ENCODE results near the gene RNASET2. TPM values are rescaled to one million over a fixed set of nuclear protein-coding genes. Genes with fewer than 3 reads are reported as not detected.

Gene RNASET2
- total RNA-seq, 1 donor from 2014 or later: 51.9 TPM

- TF ChIP-seq CTCF (IDR thresholded peaks at IDR 0.05): no peak
- intact Hi-C loops (cut with DNase I): no loop called here
Observed at GRCh38 chr6:166911248-166911677, 45.1 kb downstream of the RNASET2 start.

GRCh38 chr6:166910601-166911000 lies 45.7 kb downstream of the RNASET2 start:
- H3K27ac ChIP-seq: no peak overlapping the region
- no peak for TF ChIP-seq CTCF (IDR thresholded peaks at IDR 0.05)
- no peak for DNase-seq (ENCODE audit: low spot score in 2 of 2)
- no peaks in the 10 kb centered on the region for H3K27me3 ChIP-seq
- H3K4me3 ChIP-seq: no peak overlapping the region
- H3K36me3 ChIP-seq: no peaks in the 10 kb centered on the region
- intact Hi-C loops (cut with DNase I): no loop called here
- no peaks in the 10 kb centered on the region for H3K4me1 ChIP-seq
- H3K9me3 ChIP-seq: no peaks in the 10 kb centered on the region

More at GRCh38 chr6:166911248-166911677, 45.1 kb downstream of the RNASET2 start:
- Histone ChIP-seq H3K4me3 (no peak overlapping the region), H3K27ac (no peak overlapping the region), H3K36me3 (no peaks in the 10 kb centered on the region), H3K9me3 (no peaks in the 10 kb centered on the region), H3K27me3 (no peaks in the 10 kb centered on the region), H3K4me1 (no peaks in the 10 kb centered on the region)
- DNase-seq (ENCODE audit: low spot score in 2 of 2): no peak

- no peak for DNase-seq (ENCODE audit: low spot score in 2 of 2)
- no peak for TF ChIP-seq CTCF (IDR thresholded peaks at IDR 0.05)
- intact Hi-C loops (cut with DNase I): no loop called here
- Histone ChIP-seq H3K9me3 (no peaks in the 10 kb centered on the region), H3K4me3 (no peak overlapping the region), H3K36me3 (no peaks in the 10 kb centered on the region), H3K4me1 (no peaks in the 10 kb centered on the region), H3K27me3 (no peaks in the 10 kb centered on the region), H3K27ac (no peak overlapping the region)
Observed at GRCh38 chr6:166908811-166909210, 47.5 kb downstream of the RNASET2 start.

GRCh38 chr6:166907871-166908806 lies 48.2 kb downstream of the RNASET2 start:
- no peak for TF ChIP-seq CTCF (IDR thresholded peaks at IDR 0.05)
- Histone ChIP-seq H3K9me3 (no peaks in the 10 kb centered on the region), H3K27me3 (no peaks in the 10 kb centered on the region), H3K27ac (no peak overlapping the region), H3K36me3 (no peaks in the 10 kb centered on the region), H3K4me3 (no peak overlapping the region), H3K4me1 (no peaks in the 10 kb centered on the region)
- intact Hi-C loops (cut with DNase I): no loop called here
- no peak for DNase-seq (ENCODE audit: low spot score in 2 of 2)

GRCh38 chr6:166907373-166907841 lies 48.9 kb downstream of the RNASET2 start:
- DNase-seq (ENCODE audit: low spot score in 2 of 2): no peak
- intact Hi-C loops (cut with DNase I): no loop called here

More at GRCh38 chr6:166907373-166907841, 48.9 kb downstream of the RNASET2 start:
- TF ChIP-seq CTCF (IDR thresholded peaks at IDR 0.05): no peak
- Histone ChIP-seq H3K4me3 (no peak overlapping the region), H3K27me3 (no peaks in the 10 kb centered on the region), H3K36me3 (no peaks in the 10 kb centered on the region), H3K9me3 (no peaks in the 10 kb centered on the region), H3K4me1 (no peaks in the 10 kb centered on the region), H3K27ac (no peak overlapping the region)
